ENCODE results near the gene TTLL8. TPM values are rescaled to one million over a fixed set of nuclear protein-coding genes. Genes with fewer than 3 reads are reported as not detected.

Gene TTLL8
- total RNA-seq, 1 experiment from 2014 or later: not detected

DNA sequence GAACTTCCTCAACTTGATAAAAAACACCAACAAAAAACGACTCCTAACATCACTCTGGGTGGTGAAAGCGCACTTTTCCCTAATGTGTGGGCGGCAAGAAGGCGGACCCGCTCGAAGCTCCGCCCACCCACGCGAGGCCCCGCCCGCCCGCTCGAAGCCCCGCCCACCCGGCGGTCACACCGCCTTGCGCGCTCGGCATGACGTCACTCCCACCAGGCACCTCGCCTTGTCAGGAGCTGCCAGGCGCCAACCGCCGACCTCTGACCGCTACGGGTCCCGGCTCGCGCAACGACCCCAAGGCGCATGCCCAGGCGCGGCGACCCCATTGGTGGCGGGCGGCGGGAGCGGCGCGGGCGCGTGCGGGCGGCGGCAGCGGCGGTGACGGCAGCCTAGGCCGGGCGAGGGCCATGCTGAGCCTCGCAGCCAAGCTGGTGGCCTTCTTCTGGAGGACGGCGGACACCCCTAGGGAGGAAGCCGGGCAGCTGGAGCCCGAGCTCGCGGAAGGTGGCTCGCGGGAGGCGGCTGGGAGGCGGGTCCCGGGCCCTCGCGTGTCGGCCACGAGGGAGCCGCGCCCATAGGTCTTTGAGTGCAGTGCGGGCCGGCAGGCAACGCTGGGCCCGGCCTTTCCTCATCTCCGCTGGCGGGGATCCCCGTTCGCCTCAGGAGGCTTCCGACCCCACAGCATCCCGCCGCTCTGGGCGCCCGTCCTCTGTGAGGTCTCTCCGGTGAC is 31.7 kb upstream of the TTLL8 start, which contains the start of gene MOV10L1:
TSS of gene MOV10L1 (plus strand) at position 325 of the 730 bp plus-strand sequence. CDS start at position 408, 83 bp downstream.
- DNase-seq (ENCODE audit: low read depth, low spot score): no peak
- POLR2A ChIA-PET: interaction anchor here (0.6 kb wide), 1 partner anchor 977 kb away, joined by 3 read pairs; no protein-coding TSS in a partner anchor
- H3K27ac ChIP-seq (ENCODE audit: low read length): no peak within 1 kb of the TSS
- in situ Hi-C loops (cut with HindIII; ENCODE audit: low pct_unique_long_range_greater_than_20kb, low sequenced_read_pairs) (no loop called here), intact Hi-C loops (cut with micrococcal nuclease; ENCODE audit: unreplicated experiment) (no loop called here)
- ATAC-seq: no peak
- H3K4me3 ChIP-seq (ENCODE audit: low read depth in 2 of 2, low read length in 2 of 2): no peak within 1 kb of the TSS
- H3K27me3 ChIP-seq (ENCODE audit: control insufficient read depth, insufficient read depth, low read length): no peaks in the 10 kb centered on the region
- H3K9me3 ChIP-seq (ENCODE audit: control insufficient read depth, insufficient read depth, low read depth, low read length): no peaks in the 10 kb centered on the region
- CTCF ChIA-PET: no interaction called here
- H3K4me1 ChIP-seq (ENCODE audit: control insufficient read depth, insufficient read depth, low read length): no peaks in the 10 kb centered on the region
- no peaks in the 10 kb centered on the region for H3K36me3 ChIP-seq (ENCODE audit: control insufficient read depth, insufficient read depth, low read length)
- no TSS peak for BruUV-seq (replicated peaks)
- TF ChIP-seq SIN3A (IDR thresholded peaks at IDR 0.05; ENCODE audit: borderline replicate concordance, insufficient read depth, low read depth, low read length) (no peak), TCF7L2 (IDR thresholded peaks at IDR 0.05; ENCODE audit: low read depth, low read length) (no peak), POLR2AphosphoS5 (IDR thresholded peaks at IDR 0.05; ENCODE audit: low read depth, low read length) (no peak)
- TF ChIP-seq, protein P1, sequence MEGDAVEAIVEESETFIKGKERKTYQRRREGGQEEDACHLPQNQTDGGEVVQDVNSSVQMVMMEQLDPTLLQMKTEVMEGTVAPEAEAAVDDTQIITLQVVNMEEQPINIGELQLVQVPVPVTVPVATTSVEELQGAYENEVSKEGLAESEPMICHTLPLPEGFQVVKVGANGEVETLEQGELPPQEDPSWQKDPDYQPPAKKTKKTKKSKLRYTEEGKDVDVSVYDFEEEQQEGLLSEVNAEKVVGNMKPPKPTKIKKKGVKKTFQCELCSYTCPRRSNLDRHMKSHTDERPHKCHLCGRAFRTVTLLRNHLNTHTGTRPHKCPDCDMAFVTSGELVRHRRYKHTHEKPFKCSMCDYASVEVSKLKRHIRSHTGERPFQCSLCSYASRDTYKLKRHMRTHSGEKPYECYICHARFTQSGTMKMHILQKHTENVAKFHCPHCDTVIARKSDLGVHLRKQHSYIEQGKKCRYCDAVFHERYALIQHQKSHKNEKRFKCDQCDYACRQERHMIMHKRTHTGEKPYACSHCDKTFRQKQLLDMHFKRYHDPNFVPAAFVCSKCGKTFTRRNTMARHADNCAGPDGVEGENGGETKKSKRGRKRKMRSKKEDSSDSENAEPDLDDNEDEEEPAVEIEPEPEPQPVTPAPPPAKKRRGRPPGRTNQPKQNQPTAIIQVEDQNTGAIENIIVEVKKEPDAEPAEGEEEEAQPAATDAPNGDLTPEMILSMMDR (IDR thresholded peaks at IDR 0.05): no peak
- TF ChIP-seq, protein P2, sequence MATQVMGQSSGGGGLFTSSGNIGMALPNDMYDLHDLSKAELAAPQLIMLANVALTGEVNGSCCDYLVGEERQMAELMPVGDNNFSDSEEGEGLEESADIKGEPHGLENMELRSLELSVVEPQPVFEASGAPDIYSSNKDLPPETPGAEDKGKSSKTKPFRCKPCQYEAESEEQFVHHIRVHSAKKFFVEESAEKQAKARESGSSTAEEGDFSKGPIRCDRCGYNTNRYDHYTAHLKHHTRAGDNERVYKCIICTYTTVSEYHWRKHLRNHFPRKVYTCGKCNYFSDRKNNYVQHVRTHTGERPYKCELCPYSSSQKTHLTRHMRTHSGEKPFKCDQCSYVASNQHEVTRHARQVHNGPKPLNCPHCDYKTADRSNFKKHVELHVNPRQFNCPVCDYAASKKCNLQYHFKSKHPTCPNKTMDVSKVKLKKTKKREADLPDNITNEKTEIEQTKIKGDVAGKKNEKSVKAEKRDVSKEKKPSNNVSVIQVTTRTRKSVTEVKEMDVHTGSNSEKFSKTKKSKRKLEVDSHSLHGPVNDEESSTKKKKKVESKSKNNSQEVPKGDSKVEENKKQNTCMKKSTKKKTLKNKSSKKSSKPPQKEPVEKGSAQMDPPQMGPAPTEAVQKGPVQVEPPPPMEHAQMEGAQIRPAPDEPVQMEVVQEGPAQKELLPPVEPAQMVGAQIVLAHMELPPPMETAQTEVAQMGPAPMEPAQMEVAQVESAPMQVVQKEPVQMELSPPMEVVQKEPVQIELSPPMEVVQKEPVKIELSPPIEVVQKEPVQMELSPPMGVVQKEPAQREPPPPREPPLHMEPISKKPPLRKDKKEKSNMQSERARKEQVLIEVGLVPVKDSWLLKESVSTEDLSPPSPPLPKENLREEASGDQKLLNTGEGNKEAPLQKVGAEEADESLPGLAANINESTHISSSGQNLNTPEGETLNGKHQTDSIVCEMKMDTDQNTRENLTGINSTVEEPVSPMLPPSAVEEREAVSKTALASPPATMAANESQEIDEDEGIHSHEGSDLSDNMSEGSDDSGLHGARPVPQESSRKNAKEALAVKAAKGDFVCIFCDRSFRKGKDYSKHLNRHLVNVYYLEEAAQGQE (IDR thresholded peaks at IDR 0.05; ENCODE audit: insufficient read depth in 1 of 2, low read depth in 2 of 2, low read length in 1 of 2): no peak

DNA sequence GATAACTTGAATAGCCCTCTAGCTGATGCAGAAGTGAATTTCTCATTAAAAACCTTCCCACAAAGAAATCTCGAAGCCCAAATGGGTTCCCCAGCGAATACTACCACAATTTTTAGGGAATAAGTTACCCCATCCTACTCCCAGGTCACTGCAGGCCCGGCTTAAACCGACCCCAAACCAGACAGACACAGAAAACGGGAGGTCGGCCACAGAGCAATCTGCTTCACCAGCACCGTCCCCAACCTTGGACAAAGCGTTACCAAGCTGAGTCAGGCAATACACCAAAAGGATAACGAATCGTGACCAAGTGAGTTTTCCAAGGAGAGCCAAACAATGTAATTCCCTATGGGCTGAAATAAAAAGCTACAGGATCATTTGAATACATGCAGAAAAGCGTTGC is 31.1 kb upstream of the TTLL8 start:
- DNase-seq (ENCODE audit: low read depth, low spot score) (no peak), ATAC-seq (no peak)
- Histone ChIP-seq H3K36me3 (ENCODE audit: control insufficient read depth, insufficient read depth, low read length) (no peaks in the 10 kb centered on the region), H3K27ac (ENCODE audit: low read length) (no peak overlapping the region), H3K4me1 (ENCODE audit: control insufficient read depth, insufficient read depth, low read length) (no peaks in the 10 kb centered on the region), H3K4me3 (ENCODE audit: low read depth in 2 of 2, low read length in 2 of 2) (no peak overlapping the region), H3K9me3 (ENCODE audit: control insufficient read depth, insufficient read depth, low read depth, low read length) (no peaks in the 10 kb centered on the region), H3K27me3 (ENCODE audit: control insufficient read depth, insufficient read depth, low read length) (no peaks in the 10 kb centered on the region)
- no TSS peak for BruUV-seq (replicated peaks)
- CTCF ChIA-PET: no interaction called here
- POLR2A ChIA-PET: interaction anchor here (0.6 kb wide), 1 partner anchor 976 kb away, joined by 3 read pairs; no protein-coding TSS in a partner anchor
- TF ChIP-seq POLR2AphosphoS5 (IDR thresholded peaks at IDR 0.05; ENCODE audit: low read depth, low read length): no peak
- TF ChIP-seq, protein P2 (IDR thresholded peaks at IDR 0.05; ENCODE audit: insufficient read depth in 1 of 2, low read depth in 2 of 2, low read length in 1 of 2): no peak
- TF ChIP-seq, protein P1 (IDR thresholded peaks at IDR 0.05): no peak
- no peak for TF ChIP-seq SIN3A (IDR thresholded peaks at IDR 0.05; ENCODE audit: borderline replicate concordance, insufficient read depth, low read depth, low read length)
- TF ChIP-seq TCF7L2 (IDR thresholded peaks at IDR 0.05; ENCODE audit: low read depth, low read length): no peak
- intact Hi-C loops (cut with micrococcal nuclease; ENCODE audit: unreplicated experiment) (no loop called here), in situ Hi-C loops (cut with HindIII; ENCODE audit: low pct_unique_long_range_greater_than_20kb, low sequenced_read_pairs) (no loop called here)

Measured in Panc1 (cell line).